ENCODE results near the gene ADAMTS6. TPM values are rescaled to one million over a fixed set of nuclear protein-coding genes. Genes with fewer than 3 reads are reported as not detected.

Gene ADAMTS6
- total and polyA plus RNA-seq, 2 of the 13 experiments (the other 11 are each of a cell fraction or from before 2014, with no cell fraction given): 3.1 to 8.2 TPM

GRCh38 chr5:65481171-65481581 lies 544 bp downstream of the ADAMTS6 start (continued):
- TF ChIP-seq ZBTB20 (CRISPR knock-in tag; IDR thresholded peaks at IDR 0.05; ENCODE audit: borderline replicate concordance, low read depth) (no peak), ZNF879 (CRISPR knock-in tag; IDR thresholded peaks at IDR 0.05) (no peak)

- Histone ChIP-seq H3K4me3 (replicated peaks in 1 of 3; ENCODE audit: insufficient read depth in 1 of 3, low read depth in 2 of 3, low read length in 3 of 3) (peak overlapping the region; percentile 61 to 73 (median 67)), H3K9me3 (ENCODE audit: low read length) (no peaks in the 10 kb centered on the region), H4K20me1 (ENCODE audit: insufficient read depth, low read length) (no peaks in the 10 kb centered on the region), H3K4me1 (ENCODE audit: insufficient read depth, low read length) (peaks cover 17% of the 10 kb centered on the region), H3K27ac (ENCODE audit: extremely low read length, insufficient read depth, low read length) (peak overlapping the region; percentile 55), H3K79me2 (ENCODE audit: insufficient read depth, low read length) (no peaks in the 10 kb centered on the region), H3K4me2 (ENCODE audit: low read depth, low read length) (peak overlapping the region; percentile 95), H3K9ac (ENCODE audit: insufficient read depth, low read depth, low read length) (peak overlapping the region; percentile 51), H3K27me3 (ENCODE audit: control insufficient read depth in 1 of 2, insufficient read depth in 2 of 2, low read length in 2 of 2) (no peaks in the 10 kb centered on the region; a peak in 1 of 5 replicates), H2AFZ (ENCODE audit: low read length) (peak overlapping the region; percentile 72), H3K36me3 (replicated peaks in 1 of 2; ENCODE audit: control insufficient read depth in 1 of 2, insufficient read depth in 2 of 2, low read length in 2 of 2) (no peaks in the 10 kb centered on the region)
- no TSS peak for BruUV-seq (replicated peaks)
- 1% methylated on average over 15 of the region's 15 CpGs for WGBS (ENCODE audit: low lambda C conversion rate)
- POLR2A ChIA-PET: interaction anchor here (0.8 kb wide), 2 partner anchors 377 to 541 kb away, joined by 3 to 4 read pairs; no protein-coding TSS in a partner anchor
- CTCF ChIA-PET (ENCODE audit: low intra/inter-chr PET ratio, low total read pairs): no interaction called here
- peak; percentile 73 for DNase-seq (ENCODE audit: low spot score)
- intact Hi-C loops (cut with micrococcal nuclease; ENCODE audit: unreplicated experiment): loop anchor here (5.0 kb wide), 3 partner anchors 153 to 843 kb away; no protein-coding TSS in a partner anchor
- in situ Hi-C loops (cut with HindIII; ENCODE audit: extremely low pct_ligation_motif_present, low pct_unique_long_range_greater_than_20kb): loop anchor here (5.0 to 25.0 kb wide), 5 partner anchors 263 to 843 kb away; no protein-coding TSS in a partner anchor
- FAIRE-seq: peak; percentile 69
- peak; percentile 76 for ATAC-seq
- TF ChIP-seq NRL (CRISPR knock-in tag; IDR thresholded peaks at IDR 0.05; ENCODE audit: borderline replicate concordance) (no peak), ZNF205 (CRISPR knock-in tag; IDR thresholded peaks at IDR 0.05) (no peak), GABPA (IDR thresholded peaks at IDR 0.05; ENCODE audit: low read depth, low read length) (no peak), GABPA (CRISPR knock-in tag; IDR thresholded peaks at IDR 0.05; ENCODE audit: low read depth) (no peak), ZNF788 (CRISPR knock-in tag; IDR thresholded peaks at IDR 0.05; ENCODE audit: borderline replicate concordance) (no peak), GATA4 (IDR thresholded peaks at IDR 0.05; ENCODE audit: borderline replicate concordance, low read depth) (0 out of 2 replicates have a peak, but pooled peaks have one; percentile 16), CSRNP2 (CRISPR knock-in tag; conservative IDR thresholded peaks at IDR 0.05; ENCODE audit: low read depth) (no peak), SATB2 (CRISPR knock-in tag; IDR thresholded peaks at IDR 0.05) (no peak), MTA1 (CRISPR knock-in tag; IDR thresholded peaks at IDR 0.05; ENCODE audit: borderline replicate concordance) (no peak), DNMT3B (CRISPR knock-in tag; conservative IDR thresholded peaks at IDR 0.05) (no peak), HNF1B (CRISPR knock-in tag; IDR thresholded peaks at IDR 0.05) (no peak), AFF4 (CRISPR knock-in tag; IDR thresholded peaks at IDR 0.05) (no peak), NCOR1 (IDR thresholded peaks at IDR 0.05; ENCODE audit: borderline replicate concordance, low read length) (peak; percentile 78; the same call in 1 of the 2 replicates), SOX6 (IDR thresholded peaks at IDR 0.05) (no peak), SOX6 (CRISPR knock-in tag; IDR thresholded peaks at IDR 0.05) (peak; percentile 47; the same call in 1 of the 2 replicates)
These were observed 1.3 kb downstream of the ADAMTS6 start for GRCh38 chr5:65480306-65480865.
